RWPE2 (cell line): ENCODE results near the gene ZNF202.

Experiments
- ATAC-seq: fragments of 200-7000 bp; cut with Tn5 transposase; 3 replicates; pipeline ENCODE4 v1.9.1; 2021; ENCODE audit warnings: low read depth
- DNase-seq: peaks from one replicate; pipeline ENCODE4 v3.0.0-alpha.2; 2020; ENCODE audit warnings: low spot score
- H3K27ac ChIP-seq: fragments of 450-650 bp; 2 replicates; pipeline ENCODE4 v1.5.1; 2017; ENCODE audit warnings: mild to moderate bottlenecking; ENCODE audit not compliant: poor library complexity, severe bottlenecking
- H3K27me3 ChIP-seq: fragments of 250-450 bp; sonication (Bioruptor Pico); 2 replicates; pipeline ENCODE4 v1.5.1; 2021; ENCODE audit warnings: mild to moderate bottlenecking, moderate library complexity; ENCODE audit not compliant: insufficient read depth, poor library complexity, severe bottlenecking
- H3K36me3 ChIP-seq: fragments of 250-450 bp; sonication (Bioruptor Pico); 2 replicates; pipeline ENCODE4 v1.5.1; 2020; ENCODE audit warnings: low read depth, mild to moderate bottlenecking, moderate library complexity
- H3K4me1 ChIP-seq: fragments of 250-450 bp; sonication (Bioruptor Pico); 2 replicates; pipeline ENCODE4 v1.5.1; 2021; ENCODE audit warnings: mild to moderate bottlenecking, moderate library complexity; ENCODE audit not compliant: insufficient read depth, poor library complexity, severe bottlenecking
- H3K4me3 ChIP-seq: fragments of 250-450 bp; sonication (Bioruptor Pico); 2 replicates; pipeline ENCODE4 v1.5.1; 2021; ENCODE audit warnings: mild to moderate bottlenecking, moderate library complexity; ENCODE audit not compliant: severe bottlenecking
- H3K9me3 ChIP-seq: fragments of 250-450 bp; sonication (Bioruptor Pico); 2 replicates; pipeline ENCODE4 v1.5.1; 2021; ENCODE audit warnings: mild to moderate bottlenecking, moderate library complexity; ENCODE audit not compliant: severe bottlenecking
- CTCF ChIP-seq: fragments of 450-650 bp; IDR thresholded peaks from one replicate; pipeline ENCODE4 v1.5.1; 2017; ENCODE audit warnings: mild to moderate bottlenecking, moderate library complexity; ENCODE audit not compliant: poor library complexity, severe bottlenecking

The ZNF202 gene

GRCh38 chr11:123775289-123775688 lies 33.8 kb upstream of the ZNF202 start:
- H3K9me3 ChIP-seq, result no peaks in the 10 kb centered on the region
- H3K27ac ChIP-seq, result no peak overlapping the region
- no peak overlapping the region for H3K4me3 ChIP-seq
- DNase-seq (no peak), ATAC-seq (no peak)
- no peaks in the 10 kb centered on the region for H3K27me3 ChIP-seq
- no peaks in the 10 kb centered on the region for H3K36me3 ChIP-seq
- TF ChIP-seq CTCF, result no peak
- no peaks in the 10 kb centered on the region for H3K4me1 ChIP-seq

- no peak for ATAC-seq
- Histone ChIP-seq H3K4me3 (no peak overlapping the region), H3K27ac (no peak overlapping the region), H3K36me3 (no peaks in the 10 kb centered on the region), H3K9me3 (no peaks in the 10 kb centered on the region), H3K4me1 (no peaks in the 10 kb centered on the region), H3K27me3 (no peaks in the 10 kb centered on the region)
- TF ChIP-seq CTCF, result no peak
- DNase-seq, result no peak
These were observed 32.5 kb upstream of the ZNF202 start for GRCh38 chr11:123773959-123774358.

GRCh38 chr11:123773026-123773425 lies 31.6 kb upstream of the ZNF202 start:
- no peaks in the 10 kb centered on the region for H3K4me1 ChIP-seq
- H3K9me3 ChIP-seq, result no peaks in the 10 kb centered on the region
- ATAC-seq (no peak), DNase-seq (no peak)
- no peaks in the 10 kb centered on the region for H3K36me3 ChIP-seq
- no peak overlapping the region for H3K27ac ChIP-seq
- no peak overlapping the region for H3K4me3 ChIP-seq
- no peaks in the 10 kb centered on the region for H3K27me3 ChIP-seq
- TF ChIP-seq CTCF, result no peak

- H3K27ac ChIP-seq, result no peak overlapping the region
- no peak for TF ChIP-seq CTCF
- no peaks in the 10 kb centered on the region for H3K36me3 ChIP-seq
- H3K9me3 ChIP-seq, result no peaks in the 10 kb centered on the region
- H3K4me3 ChIP-seq, result no peak overlapping the region
- DNase-seq (no peak), ATAC-seq (no peak)
- no peaks in the 10 kb centered on the region for H3K27me3 ChIP-seq
- no peaks in the 10 kb centered on the region for H3K4me1 ChIP-seq
These were observed 30.2 kb upstream of the ZNF202 start for GRCh38 chr11:123771664-123772063.

- TF ChIP-seq CTCF, result no peak
- Histone ChIP-seq H3K27me3 (no peaks in the 10 kb centered on the region), H3K36me3 (no peaks in the 10 kb centered on the region), H3K9me3 (no peaks in the 10 kb centered on the region), H3K27ac (no peak overlapping the region), H3K4me1 (no peaks in the 10 kb centered on the region), H3K4me3 (no peak overlapping the region)
- DNase-seq (no peak), ATAC-seq (no peak)
These were observed 29.3 kb upstream of the ZNF202 start for GRCh38 chr11:123770712-123771111.
